NCI-H226 (cell line): ENCODE measurements around the gene FOSL1.
"Not testable (repeated sequence)": the region's sequence is repeated elsewhere in the genome, so short reads cannot be mapped to it uniquely, and the experiment has no call there.

Experiments
- DNase-seq: peaks from one replicate; pipeline ENCODE4 v3.0.0-alpha.2; 2015

FOSL1 gene

DNA sequence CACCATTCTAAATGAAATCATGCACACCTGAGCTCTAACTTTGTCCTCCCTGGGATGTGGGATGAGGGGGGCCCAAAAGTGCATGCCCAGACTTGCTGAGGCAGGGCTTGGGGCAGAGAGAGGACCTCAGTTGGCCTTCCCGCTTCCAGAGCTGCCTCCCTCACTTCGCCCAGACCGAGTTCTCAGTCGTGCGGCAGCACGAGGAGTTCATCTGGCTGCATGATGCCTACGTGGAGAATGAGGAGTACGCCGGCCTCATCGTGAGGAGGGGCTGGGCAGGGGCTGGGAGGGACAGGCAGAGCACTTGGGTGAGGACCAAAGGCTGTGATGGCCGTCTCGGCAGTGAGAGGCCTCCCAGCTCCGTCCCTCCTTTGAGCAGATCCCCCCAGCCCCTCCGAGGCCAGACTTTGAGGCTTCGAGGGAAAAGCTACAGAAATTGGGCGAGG, 50.4 kb downstream of the FOSL1 start:
- no peak for DNase-seq

DNA sequence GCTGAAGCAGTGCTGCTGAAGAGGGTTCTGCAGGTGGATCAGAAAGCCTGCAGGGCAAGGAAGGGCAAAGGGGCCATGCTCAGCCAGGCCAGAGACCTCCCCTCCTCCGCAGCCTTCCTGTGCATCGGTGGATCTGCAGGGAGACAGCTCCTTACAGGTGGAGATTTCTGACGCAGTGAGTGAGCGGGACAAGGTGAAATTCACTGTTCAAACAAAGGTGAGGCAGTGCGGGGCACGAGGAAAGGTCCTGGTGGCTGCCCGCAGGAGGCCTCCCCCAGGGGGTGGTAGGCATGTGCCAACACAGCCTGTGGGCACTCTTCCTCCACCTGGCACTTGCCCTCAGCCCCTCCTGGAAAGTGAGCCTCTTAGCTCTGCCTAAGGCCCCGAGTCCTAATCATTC, 50.8 kb downstream of the FOSL1 start:
- no peak for DNase-seq

DNA sequence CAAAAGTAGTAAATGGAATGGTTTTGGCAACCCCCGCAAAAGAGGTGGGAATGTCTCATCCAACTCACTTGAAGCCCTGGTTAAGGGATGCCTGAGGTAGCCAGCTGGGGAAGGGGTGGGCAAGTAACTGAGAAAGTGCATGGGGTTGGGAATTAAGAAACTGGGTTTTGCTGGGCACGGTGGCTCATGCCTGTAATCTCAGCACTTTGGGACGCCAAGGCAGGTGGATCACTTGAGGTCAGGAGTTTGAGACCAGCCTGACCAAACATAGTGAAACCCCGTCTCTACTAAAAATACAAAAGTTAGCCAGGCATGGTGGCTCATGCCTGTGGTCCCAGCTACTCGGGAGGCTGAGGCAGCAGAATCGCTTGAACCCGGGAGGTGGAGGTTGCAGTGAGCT, 51.5 kb downstream of the FOSL1 start:
- DNase-seq, result not testable (repeated sequence)

DNA sequence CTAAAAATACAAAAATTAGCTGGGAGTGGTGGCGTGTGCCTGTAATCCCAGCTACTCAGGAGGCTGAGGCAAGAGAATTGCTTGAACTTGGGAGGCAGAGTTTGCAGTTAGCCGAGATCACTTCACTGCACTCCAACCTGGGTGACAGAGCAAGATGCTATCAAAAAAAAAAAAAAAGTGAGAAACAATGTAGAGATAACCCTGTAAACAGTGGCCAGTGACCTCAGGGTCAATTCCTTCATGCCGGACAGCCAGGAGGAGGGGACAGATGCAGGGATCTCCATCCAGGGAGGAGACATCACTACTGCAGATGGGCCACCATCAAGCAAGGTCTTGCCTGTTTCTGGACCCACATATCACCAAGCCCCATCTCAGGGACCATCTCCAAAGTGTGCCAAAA, 52.4 kb downstream of the FOSL1 start:
- DNase-seq, result no peak

DNA sequence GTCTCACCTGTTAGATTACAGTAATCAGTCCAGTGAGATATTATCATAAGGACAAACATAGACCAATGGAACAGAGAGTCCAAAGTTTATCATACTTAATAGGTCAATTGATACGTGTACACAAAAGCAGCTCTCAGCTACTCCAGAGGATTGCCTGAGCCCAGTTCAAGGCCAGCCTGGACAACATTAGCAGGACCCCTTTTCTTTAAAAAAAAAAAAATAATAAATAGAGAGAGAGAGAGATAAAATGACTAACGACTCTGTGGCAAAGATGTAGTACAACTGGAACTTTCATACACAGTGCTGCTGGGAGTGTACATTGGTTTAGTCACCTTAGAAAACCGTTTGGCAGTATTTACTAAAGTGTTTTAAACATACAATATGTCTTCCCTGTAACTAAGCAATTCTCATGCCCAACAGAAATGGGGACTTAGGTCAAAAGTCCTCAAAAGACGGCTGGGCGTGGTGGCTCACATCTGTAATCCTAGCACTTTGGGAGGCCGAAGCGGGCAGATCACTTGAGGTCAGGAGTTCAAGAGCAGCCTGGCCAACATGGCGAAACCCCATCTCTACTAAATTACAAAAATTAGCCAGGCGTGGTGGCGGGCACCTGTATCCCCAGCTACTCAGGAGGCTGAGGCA, 55.8 kb downstream of the FOSL1 start:
- DNase-seq, result no peak

DNA sequence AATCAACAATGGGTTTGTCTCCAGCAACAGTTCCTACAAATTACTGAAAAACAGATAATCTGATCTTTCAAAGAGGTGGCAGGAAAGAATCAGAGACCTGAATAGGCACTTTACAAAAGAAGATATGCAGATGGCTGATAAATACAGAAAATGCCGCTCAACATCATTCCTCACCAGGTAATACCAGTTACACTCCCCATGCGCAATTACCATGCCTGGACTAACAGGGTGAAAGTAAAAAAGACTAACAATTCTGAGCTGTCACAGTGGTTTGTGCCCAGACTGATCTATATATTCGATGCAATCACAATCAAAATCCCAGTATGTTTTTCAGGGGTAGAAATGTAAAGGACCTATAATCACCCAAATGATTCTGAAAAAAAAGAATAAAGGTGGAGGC, 56.4 kb downstream of the FOSL1 start:
- DNase-seq, result no peak

DNA sequence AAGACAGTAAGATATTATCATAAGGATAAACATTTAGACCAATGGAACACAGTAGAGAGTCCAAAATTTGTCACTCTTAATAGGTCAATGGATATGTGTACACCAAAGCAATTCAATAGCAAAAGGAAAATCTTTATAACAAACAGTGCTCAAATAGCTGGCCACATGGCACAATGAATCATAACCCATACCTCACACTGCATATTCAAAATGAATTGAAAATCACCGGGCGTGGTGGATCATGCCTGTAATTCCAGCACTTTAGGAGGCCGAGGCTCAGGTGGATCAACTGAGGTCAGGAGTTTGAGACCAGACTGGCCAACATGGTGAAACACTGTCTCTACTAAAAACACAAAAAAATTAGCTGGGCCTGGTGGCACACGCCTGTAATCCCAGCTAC, 58.0 kb downstream of the FOSL1 start:
- DNase-seq, result no peak
